ENCODE data around the gene GLCE.

Gene GLCE

DNA sequence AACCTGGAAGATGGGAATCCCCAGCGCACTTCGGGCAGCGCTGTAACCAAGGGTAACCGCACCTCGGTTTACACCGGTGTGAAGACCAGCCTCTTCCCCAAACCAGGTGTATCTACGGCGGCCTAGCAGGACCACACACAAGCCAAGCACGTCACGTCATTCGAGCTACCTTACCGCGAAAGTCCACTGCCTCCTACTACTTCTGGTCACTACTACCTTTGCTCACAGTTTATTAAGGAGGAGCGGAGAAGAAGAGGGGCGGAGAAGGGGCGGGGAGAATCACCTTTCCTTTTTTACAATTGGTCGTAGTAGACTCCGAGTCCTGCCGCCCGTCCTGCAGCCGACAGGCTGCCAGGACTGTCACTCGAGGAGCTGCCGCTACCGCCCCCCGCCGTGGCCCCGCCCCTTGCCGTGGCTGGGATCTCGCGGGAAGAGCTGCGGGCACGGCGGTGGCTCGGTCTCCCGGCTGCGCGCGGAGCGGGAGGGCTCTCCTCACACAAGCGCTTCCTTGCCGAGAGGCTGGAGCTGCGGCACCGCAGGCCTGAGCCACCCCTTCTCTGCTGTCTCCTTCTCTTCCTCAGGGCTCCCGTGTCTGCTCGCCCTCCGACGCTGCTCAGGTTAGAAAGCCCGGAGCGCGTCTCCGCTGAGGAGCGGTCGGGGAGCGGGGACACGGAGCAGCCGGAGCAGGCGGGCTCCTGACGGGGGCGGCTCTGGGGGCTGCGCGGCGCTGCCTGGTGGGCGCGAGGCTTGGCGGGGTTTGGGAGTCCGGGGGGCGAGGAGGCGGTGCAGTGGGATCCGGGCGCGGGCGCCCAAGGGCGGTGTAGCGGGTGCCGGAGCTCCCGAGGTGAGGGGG is at the start of gene GLCE:
Gene GLCE, plus strand, starts transcription at position 495 of the 853 bp plus-strand sequence. CDS start 95,172 bp downstream, outside the sequence.
- DNase-seq = peak; percentile 96

DNA sequence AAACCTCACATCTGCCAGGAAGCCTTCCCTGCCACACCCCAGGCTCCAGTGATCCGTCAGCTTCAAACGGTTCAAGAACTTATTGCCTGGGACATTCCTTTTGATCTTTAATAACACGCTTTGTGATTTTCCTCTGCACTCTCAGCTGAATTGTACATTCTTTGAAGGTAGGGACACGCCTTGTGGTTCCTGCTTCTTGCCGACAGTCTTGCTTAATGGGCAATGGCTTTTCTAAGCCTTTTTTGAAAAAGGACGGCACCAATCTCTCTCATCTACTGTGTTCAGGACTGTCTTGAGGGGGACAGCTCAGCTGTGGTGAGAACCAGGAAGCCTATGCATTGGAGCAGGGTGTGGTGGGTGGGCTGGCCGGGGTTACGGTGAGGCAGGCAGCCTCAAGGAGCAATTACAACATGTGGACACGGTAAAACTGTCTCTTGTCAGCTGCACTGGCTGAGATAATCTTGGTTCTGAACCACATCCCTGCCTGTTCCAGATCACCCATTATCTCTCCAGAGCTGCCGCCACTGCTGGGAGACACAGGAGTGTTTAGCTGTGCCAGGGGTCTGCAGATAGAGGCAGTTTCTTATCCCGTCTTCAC is 46.0 kb upstream of the GLCE start:
- DNase-seq = peak; percentile 99

DNA sequence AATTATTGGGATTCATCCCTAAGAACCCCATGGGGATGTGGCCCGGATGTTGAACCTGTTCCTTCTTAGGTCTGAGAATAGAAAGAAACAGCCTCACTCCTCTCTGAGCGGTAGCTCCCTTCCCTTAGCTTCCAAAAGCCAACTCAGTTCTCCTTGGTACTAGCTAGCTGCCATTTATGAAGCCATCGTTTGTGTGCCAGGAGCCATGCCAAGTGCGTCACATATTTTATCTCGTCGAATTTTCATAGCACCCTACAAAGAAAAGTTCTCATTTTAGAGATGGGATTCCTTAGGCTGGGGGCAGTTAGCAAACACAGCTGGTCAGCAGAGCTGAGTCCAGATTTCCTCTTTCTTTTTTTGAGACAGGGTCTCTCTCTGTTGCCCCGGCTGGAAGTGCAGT is 45.4 kb upstream of the GLCE start:
- no peak for DNase-seq

DNA sequence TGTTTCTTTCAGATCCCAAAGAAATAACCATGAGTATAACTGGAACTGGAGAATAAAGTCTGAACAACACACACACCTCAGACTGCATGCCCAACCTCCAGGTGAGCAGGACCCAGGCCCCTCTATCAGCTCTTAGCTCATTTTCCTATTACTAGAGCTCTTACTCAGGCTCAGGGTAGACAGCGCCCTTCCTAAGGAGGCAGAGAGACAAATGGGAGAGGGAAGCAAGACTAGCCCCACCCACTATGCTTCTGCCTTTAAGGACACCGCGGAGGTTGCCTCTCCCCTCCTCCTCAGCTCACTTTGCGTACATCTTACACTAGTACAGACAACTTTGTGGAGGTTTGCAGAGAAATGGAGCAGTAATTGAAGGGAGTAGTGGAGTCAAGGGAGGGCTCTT is 44.0 kb upstream of the GLCE start:
- DNase-seq = no peak

DNA sequence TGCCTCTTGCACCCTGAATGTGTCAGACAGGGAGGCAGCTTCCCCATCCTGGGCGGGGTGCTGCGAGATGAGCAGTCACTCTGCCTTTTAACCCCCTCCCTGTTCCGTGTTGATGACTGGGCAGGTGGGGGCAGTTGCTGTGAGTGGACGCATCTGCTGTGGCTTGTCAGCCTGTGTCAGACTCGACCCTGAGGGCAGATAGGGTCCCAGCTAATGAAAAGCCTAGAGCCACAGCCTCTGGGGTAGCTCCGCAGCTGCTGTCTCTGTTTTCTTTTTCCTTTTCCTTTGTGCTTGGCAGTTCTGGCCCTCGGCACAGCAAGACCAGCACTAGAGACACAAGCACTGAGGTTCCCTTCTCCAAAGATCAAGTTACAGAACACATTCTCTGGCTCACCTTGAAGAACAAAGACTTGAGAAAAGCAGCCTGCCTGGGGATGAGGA is 43.0 kb upstream of the GLCE start:
- DNase-seq = no peak

DNA sequence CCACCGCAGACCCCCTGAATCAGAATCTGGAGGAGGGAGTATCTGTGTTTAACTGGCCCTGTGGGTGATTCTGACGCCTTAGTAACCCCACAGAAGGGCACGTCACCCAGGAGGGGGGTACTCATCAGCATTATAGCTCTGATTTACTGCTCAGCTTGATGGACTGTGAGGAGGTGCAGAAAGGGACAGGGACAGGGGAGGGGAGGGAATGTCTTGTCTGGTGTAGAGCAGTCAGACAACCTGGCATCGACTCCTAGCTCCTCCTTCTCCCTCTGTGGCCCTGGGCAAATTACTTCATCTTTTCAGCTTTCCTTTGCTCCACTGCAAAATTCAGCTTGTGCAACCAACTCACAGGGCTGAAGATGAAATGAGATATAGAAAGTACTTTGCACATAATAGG is 42.3 kb upstream of the GLCE start:
- no peak for DNase-seq

DNA sequence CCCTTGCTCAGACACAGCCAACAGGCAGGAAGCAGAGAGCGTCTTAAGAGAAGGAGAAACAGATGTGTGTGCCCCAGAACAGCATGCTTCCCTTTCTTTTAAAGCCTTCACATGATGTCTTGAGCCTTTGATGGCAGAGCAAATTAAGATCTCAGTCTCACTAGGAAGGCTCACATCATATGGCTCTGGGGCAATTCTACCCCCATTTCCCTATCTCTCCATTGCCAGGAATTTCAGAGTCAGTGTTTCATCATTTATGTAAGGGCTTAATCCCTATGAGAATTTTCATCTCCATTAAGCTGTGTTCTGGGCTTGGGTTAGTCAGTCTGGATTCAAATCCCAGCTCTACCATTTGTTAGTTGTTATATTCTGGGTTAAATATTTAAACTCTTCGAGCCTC is 41.4 kb upstream of the GLCE start:
- DNase-seq = no peak

DNA sequence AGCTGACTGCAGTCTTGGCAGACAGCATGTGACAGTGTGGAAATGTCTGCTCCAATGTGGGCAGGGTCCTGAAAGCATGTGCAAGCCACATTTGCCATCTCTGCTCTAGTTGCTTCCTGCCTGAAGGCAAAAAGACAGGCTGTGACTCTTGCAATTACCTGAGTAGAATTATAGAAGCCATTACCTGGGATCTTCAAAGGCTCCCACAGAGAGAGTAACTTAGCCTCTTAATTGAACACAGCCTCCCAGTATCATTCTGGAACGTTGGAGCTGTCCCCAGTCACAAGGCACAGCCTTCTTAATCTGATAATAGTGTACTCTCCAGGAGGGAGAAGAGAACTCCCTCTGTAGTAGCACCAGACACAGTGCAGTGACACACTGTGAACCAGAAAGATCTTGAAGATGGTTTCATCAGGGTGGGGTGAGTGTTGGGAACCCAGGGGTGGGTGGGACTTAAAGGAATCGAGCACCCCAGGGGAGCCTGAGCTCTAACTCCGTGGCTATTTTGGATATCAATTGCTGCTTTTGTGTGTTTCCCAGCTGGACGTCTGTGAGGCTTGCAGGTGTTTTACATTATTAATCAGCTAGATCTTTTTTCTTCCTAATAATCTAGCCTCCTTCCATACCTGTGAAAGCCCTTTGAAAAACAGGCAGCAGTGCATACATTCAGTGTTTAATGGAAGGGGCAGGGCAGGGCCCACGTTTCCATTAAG is 40.6 kb upstream of the GLCE start:
- DNase-seq = peak; percentile 81

DNA sequence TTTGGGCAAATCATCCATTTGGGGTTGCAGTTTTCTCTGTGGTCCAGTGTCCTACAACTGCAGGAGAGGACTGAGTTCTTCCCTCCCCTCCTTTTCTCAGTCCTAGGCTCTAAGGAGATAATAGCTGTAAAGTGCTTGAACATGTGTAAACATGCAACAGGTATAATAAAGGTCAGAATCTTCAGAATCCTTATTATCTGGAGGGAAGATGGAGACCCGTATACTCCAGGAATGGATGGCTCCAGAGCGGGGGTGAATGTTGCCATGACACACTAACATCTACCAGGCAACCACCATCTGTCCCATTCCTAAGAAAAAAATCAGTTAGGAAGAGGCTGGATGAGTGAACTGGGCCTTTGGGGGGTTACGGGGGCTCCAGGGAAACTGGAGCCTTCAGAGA is 39.7 kb upstream of the GLCE start:
- no peak for DNase-seq

DNA sequence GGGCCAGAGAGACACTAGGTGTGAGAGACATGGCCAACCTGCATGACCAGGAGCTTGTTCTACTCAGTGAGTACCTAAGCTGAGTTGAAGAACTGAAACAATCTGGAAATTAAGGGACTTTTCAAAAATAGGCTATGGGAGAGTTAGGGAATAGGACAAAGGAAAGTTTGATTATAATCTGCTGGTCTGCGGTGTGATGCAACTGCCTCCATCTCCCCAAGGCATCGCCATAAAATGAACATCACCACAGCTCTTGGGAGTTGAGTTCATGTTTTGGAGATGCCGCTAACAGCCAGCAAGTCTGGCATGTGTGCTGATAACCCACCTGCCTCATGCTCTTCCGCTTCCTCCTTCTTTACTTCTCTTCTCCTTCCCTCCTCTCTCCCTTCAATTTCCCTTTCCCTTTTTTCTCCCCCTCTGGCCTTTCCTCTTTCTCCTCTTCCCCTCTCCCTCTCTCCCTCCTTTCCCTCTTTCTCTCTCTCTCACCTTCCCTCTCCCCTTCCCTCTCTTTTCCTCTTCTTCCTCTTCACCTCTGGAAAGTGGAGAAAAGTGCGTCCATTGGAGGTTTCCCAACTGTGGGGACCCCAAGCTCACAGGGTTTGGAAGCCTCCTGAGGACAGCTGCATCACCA is 39.1 kb upstream of the GLCE start:
- no peak for DNase-seq

DNA sequence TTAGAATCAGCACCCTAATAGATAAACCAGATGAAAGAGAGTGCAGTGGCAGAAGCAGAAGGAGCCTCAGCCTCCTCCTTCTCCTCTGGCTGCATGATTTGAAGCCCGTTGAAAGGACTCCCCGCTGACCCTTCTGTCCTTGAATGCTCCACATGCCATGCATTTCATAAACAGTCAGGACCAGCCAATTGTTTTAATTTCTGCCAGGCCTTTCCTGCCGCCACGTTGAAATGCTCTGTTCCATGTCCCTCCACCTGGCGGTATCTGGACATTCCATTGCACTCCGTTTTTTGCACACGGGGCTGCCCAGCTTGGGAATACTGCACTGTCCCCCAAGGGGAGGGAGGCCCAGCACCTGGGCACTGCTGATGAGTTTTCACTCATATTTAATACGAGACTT is 35.2 kb upstream of the GLCE start:
- DNase-seq = no peak

DNA sequence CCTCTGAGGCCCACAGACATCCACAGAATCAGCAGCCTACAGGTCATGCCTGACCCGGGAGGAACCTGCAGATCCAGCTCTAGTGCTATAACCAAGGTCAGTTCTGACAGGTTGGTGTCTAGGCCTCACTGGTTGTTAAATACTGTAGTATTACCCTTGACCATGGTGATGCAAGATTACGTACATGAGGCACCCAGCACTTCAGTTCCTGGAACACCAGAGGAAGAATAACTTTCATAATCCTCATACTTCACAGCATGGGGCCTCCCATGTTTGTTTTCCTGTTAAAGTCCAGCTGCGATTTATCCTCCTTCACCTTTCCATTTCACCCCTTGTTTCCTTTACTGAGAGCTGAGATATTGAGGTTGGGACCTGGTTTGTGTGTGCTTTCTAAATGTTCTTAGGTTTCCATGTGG is 34.4 kb upstream of the GLCE start:
- no peak for DNase-seq

DNA sequence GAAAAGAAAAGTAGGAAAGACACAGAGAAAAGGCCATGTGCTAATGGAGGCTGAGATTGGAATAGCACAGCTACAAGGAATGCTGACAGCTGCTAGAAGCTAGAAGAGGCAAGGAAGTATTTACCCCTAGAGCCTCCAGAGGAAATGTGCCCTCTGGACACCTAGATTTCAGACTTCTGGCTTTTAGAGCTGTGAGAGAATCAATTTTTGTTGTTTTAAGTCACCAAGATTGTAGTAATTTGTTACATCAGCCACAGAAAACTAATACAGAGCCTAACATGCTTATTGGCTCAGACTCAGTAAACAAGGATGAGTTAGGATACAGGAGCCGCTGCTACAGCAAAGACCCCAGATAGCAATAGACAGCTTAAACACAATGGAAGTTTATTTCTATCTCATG is 33.1 kb upstream of the GLCE start:
- DNase-seq = no peak

DNA sequence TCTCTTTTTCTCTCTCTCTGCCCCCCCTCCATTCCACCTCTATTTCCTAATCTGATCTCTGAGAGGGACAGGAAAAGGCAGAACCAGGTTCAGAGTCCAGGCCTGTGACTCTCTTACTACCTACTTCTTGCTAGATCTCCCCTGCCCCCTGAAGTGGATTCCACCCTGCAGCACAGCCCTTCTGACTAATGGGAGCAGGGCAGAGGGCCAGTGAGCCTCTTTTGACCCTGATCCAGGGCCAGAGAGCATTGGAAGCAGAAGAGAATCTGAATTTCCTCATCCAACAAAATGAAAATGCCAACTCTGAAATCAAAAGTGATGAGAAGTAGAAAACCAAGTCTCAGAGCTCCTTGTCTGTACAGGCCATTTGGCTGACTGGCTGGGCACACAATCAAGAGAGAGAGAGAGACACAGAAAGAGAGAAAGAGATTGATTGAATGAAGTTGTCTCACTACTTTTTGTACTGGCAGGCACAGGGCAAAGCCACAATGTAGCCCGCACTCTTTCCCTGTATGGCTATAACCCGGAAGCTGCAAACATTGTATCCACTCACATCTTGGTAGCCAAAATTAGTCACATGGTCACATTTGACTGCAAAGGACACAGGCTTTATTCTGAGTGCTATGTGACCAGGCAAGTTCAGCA is 31.6 kb upstream of the GLCE start:
- no peak for DNase-seq

DNA sequence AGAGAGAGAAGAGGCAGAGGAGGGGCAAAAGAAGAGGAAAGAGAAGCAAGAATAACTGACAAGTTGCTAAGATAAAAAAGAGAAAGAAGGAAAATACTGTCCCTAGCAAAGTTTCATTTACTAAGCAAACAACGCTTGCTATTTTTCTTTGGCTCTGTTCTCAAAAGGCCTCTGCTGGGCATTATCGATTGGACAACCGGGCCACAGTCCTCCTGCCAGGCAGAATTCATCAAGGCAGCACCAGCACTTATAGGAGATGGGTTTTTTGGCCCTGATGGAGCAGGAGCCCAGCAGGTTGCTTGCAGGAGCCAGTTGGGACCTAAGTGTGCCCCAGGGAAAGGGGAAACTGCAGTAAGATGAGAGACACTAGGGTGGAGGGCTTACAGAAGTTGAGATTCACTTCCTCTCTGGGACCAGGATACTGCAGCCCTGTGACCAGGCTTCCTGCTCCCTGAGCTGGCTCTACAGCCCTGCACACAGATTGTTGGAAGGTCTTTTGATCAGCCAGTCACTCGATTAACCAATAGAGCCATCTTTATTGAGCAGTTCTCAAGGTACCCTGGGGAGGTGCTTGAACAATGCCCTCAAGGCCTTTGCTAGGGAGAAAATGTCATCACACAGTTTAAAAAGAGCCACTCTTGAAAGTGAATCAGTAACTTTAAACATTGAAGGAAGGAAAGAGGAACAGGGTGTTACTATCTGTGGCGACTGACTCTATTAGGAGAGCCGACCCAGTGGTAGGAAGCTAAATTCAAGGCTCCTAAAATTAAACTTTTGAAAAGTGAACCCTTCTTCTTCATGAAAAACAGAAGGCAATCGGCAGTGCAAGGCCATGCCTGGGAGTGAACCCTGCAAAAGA is 28.8 kb upstream of the GLCE start:
- DNase-seq = no peak

DNA sequence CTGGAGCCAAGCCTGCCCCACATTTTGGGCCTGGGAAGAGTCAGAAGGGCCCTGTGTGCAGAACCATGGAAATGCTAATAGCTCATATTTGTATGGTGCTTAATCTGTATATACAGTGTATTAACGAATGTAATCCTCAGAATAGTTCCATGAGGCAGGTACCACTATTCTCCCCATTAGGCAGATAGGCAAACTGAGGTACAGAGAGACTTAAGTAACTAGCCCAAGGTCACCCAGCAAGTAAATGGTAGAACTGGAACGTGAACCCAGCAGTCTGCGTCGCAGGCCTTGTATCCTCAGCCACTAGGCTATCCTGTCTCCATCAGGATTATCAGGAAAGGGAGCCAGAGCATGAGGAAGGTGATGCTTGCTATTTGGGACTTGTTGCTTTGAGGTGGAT is 28.0 kb upstream of the GLCE start:
- DNase-seq = no peak

DNA sequence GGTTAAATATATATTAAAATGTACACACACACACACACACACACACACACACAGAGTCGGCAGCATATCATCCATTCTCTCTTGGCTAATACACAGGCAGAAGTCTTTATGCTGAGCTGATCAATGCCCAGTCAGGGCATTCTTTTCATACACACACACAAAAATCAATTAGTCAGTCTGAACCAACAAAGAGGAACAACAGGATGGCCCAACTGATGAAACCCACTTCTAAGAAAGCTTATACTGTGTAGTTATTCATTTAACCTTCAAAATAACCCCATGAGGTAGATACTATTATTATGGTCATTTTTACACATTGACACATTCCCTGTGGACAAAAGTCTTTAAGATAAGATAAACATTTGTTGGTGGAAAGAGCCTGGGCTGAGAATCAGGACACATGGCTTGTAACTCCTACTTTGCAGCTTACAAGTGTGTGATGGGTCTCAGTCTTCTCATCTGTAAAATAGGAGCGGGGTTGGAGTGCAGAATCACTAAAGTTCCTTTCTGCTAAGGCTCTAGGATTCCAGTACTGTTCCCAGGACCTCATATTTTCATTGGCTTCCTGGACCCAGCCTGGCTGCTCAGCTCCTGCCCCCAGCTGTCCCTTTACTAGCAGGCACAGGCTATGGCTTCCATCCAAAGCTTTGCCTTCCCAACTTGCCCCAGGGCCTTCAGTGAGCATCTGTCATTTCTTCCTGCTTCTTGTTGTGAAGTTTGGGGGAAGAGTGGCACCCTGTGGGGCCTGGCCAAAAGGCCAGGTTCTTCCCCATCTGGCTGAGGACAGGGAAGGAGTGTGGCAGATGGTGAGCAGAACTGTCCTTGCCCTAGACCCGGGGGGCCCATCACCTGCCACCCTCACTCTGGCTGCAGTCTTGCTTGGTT is 27.2 kb upstream of the GLCE start:
- DNase-seq = no peak

DNA sequence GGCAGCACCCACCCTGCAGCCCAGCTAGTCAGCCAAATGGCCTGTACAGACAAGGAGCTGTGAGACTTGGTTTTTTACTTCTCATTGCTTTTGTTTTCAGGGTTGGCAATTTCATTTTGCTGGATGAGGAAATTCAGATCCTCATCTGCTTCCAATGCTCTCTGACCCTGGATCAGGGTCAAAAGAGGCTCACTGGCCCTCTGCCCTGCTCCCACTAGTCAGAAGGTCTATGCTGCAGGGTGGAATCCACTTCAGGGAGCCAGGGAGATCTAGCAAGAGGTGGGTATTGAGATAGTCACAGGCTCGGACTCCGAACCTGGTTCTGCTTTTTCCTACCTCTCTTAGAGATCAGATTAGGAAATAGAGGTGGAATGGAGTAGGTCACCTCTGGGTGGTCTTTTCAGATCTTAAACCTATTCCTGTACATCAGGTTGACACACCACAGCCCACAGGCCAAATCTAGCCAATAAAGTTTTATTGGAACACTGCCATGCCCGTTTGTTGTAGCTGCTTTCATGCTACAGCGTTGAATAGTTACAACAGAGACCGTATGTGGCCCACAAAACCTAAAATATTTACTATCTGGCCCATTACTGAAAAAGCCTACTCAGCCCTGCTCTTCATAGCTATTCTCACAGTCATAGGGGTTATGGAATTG is 26.4 kb upstream of the GLCE start:
- DNase-seq = no peak

DNA sequence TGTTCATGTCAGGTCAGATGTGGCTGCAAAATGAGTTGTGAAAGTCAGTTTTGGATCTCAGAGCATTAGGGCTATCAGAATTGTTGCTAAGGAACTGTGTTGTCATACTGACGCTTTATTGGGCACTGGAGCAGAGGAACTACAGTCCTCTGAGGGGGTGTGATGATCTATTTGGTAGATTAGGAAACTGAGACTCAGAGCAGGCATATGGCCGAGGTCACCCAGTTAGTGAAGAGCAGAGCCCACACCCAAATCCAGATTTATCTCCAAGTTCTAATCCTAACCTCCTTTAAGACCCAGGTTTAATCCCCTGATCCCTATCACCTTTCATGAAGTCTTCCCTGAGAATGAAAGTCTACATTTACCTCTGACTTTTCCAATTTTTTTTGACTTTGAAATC is 25.6 kb upstream of the GLCE start:
- DNase-seq = no peak

DNA sequence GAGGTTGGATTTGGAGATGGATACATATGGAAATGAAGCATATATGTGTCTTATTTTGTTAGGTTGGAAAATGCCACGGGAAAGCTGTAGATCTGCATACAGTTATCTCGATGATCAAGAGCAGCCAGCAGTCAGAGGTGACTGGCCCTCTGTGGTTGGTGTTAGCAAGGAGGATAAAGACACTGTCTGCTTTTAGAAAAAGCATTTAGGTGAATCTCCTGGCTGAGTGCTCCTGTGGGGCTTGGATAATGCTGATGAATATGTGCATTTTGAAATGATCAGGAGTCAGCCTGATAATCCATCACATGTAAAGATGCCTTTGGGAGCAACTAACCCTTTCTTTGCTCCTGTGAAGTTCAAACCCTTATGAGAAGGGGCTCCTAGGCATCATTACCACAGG is 24.9 kb upstream of the GLCE start:
- DNase-seq = no peak

Measured in hematopoietic multipotent progenitor cell treated with erythropoietin and hydrocortisone succinate and interleukin-3 and kit ligand, for 8 days (in vitro differentiated cells).